Kidney glomerular epithelial cell (primary cell): ENCODE data around the gene SPATA6L.

Source experiments
- DNase-seq: peaks from one replicate; lab custom pipeline; 2025; lab: John Stamatoyannopoulos, UW

Gene SPATA6L

GRCh38 chr9:4583001-4583400 is 83.3 kb downstream of the SPATA6L start:
- no peak for DNase-seq

DNA sequence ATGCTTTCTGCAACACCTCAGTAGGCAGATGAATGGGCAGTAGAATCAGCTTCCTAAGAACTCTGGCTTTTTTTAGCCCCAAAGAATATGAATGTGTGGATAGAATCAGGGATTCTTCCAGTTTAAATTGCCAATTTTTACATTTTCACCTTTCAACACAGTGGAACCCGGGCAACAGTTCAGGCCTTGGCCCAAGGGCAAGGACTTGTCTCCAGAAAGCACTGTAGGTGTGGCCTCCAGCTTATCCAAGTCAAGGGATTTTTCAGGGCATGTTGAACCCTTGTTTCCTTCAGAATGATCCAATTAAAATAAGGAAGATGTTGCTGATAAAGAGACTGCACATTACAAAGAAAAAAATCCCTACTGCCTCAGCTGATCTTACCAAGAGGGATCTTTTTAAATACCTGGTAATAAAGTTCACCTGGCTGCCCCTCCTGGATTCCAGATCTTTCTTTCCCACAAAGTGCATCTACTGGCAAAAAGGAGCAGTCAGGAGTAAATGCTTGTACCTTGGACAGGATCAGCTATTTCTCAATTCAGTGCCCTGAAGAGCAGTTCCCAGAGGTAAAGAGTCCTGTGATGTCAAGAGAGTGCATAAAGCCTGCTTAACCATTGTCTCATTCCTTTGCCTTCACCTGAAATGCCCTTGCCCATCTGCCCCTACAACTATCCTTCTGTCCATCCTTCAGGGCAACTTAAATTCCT is 84.3 kb downstream of the SPATA6L start:
- no peak for DNase-seq

DNA sequence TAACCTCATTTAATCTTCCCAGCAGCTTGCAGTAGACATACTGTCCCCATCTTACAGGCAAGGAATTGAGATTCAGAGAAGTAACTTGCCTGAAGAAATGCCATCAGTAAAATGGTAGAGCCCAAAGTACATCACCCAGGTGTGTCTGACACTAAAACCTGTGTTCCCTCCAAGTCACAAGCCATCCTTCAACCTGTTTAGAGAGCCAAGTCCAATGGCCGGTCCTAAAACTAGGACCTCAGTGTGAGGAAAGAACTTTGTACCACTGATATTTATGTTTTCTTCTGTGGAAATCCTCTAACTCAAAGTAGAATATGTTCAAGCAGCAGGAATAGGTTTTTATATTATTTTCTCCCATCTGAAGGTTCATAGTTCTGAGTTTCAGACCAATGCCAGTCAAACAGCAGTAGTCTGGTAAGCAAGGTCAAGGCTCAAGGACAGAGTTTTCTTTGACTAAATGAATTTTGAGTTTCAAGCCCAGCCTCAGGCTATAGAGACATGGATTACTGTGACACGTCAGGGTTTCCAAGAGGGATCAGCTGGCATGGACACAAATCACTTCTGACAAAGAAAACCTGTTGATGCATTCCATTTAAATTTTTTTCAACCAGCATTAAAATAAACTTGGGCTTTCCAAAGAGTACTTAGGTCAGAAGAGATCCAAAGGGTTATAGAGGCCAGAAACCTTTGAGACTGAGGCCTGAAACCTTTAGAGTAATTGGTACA is 85.1 kb downstream of the SPATA6L start:
- no peak for DNase-seq

GRCh38 chr9:4579001-4579400 is 87.3 kb downstream of the SPATA6L start:
- DNase-seq, result no peak

DNA sequence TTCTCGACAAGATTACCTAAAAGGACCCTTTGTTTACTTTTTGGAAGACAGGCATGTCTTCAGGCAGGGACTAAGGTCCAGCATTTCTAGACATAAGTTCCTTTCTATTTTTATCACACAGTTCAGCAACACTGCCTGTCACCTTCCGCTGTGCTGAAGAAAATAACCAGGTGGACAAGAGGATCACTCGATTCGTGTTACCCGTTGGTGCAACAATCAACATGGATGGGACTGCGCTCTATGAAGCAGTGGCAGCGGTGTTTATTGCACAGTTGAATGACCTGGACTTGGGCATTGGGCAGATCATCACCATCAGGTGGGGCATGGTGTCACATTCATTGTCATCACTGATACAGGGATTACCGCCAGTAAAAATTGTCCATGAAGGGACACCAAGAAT is 89.8 kb downstream of the SPATA6L start:
- DNase-seq, result no peak

DNA sequence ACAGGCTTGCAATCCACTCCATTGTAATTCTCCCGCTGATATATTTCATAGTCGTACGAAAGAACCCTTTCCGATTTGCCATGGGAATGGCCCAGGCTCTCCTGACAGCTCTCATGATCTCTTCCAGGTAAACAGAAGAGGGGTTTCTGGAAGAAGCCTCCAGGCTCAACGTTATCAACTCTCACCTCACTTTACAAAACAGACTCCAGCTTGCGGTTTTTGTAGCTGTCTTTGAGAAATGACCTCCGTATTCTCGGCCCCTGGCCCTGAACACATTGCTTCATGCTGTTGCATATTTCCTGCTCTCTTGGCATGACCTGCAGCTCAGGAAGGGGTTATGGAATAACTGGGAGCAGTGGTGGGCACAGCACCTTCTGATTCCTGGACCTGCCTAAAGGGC is 90.3 kb downstream of the SPATA6L start:
- DNase-seq, result no peak

DNA sequence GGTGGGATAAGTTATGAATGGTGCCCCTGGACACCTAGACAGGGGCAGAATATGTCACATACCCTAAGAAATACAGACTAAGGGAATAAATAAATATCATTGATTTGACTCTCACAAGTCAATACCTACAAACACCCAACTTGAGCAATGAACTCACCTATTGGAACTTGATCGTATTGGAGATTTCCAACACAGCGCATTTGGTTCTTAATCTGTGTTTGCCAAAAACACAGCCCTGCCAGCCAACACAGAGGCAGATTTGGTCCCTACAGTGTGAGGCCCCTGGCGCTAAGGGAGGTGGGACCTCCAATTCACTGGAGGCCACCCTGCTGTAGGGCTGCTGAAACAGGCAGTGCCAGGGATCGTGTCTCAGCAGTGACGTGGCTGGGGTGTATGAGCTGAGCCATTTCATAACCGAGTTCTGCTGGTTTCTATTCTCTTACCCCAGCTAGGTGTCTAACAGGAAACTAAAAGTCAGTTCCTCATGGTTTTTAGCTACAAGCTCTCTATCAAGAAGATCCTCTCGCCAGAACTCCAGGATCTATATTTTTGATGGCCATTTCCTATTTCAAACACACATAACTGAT is 91.5 kb downstream of the SPATA6L start:
- DNase-seq, result no peak

DNA sequence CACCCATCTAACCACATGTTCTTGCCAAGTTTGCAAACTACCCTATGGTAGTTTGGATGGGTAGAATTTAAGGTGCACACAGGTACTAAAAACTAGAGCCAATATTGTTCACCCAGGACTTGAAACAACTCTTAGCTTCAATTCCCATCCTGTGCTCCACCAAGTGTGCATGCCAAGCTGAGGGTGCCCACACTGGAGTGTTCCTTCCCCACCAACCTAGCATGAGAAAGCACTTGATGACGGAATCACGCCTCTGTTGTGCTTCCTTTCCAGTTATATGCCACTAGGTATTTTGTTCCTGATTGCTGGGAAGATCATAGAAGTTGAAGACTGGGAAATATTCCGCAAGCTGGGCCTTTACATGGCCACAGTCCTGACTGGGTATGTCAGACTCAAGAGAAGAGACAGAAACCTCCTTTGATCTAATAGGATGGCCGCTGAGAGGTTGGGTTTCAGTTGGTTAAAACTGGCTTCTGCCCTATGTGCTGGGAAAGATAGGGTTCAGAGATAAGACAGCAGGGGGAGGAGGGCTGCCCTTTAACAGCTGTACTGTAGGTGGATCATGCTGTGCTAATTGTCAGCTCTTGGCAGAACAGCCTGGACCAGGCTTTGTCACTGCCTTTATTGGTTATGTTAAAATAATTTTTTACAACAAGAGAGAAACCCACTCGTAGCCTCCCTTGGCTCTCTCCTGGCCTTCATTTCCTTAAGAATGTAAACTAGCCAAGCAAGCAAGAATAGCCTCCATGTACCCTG is 92.5 kb downstream of the SPATA6L start:
- no peak for DNase-seq

DNA sequence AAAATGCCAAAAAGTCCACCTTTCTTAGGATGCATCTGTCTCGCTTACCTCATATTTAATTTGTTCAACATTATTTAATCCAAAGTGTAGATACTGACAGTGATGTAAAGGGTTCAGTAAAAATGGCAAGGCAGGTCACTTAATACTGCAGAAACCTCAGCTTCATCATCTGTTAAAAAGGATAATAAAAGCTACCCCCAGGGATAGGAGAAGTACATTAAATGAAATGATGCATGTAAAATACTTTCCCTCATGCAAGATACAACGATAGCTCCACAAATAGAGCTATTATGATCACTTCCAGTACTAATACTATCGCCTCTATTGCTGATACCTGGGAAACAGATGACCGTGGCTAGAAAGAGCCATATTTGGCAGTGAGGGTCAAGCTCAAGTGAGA is 93.1 kb downstream of the SPATA6L start:
- no peak for DNase-seq

DNA sequence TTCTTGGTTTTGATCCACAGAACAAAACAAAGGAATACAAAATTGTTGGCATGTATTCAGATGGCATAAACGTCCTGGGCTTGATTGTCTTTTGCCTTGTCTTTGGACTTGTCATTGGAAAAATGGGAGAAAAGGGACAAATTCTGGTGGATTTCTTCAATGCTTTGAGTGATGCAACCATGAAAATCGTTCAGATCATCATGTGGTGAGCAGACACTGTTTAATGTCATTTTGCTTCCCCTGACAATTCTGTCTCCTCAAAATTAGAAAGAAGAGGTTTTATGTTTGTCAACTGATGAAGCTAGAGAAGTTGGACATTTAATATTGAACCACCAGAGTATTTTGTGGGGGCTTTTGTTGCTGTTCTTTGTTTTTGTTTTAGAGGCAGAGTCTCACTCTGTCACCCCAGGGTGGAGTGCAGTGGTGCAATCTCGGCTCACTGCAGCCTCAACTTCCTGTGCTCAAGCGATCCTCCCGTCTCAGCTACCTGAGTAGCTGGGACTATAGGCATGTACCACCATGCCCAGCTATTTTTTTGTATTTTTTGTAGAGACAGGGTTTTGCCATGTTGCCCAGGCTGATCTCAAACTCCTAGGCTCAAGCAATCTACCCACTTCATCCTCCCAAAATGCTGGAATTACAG is 94.0 kb downstream of the SPATA6L start:
- DNase-seq, result no peak

- no peak for DNase-seq
Measured at GRCh38 chr9:4569101-4569500, 97.2 kb downstream of the SPATA6L start.

DNA sequence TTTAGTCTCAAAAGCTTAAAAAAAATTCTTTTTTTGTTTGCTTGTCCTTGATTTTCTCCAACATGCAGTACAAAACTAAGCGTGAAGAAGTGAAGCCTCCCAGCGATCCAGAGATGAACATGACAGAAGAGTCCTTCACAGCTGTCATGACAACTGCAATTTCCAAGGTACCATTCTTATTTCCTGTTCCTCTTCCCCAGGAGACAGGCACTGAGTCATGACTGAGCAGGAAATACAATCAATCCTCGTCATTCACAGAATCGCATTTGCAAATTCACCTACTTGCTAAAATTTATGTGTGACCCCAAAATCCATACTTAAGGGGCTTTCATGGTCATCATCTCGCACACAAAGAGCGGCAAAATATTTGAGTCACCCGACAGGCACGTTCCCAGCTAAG is 98.7 kb downstream of the SPATA6L start:
- no peak for DNase-seq

DNA sequence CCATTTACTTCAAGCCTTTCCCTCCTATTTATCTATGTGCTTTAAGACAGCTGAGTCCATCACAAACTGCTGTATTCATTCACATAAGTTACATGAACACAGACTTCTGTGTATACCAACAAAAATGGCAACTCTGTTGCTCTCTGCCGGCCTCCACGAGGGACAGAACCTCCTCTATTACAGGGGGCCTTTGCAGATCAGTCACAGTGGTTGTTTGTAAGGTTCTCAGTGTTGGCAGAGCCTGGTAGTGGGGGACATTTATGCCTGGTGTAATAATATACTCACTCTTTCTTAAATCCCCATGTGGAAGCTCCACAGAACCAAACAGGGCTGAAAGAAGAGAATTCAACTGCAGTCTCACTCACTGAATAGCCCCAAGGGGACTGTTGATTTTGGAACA is 99.5 kb downstream of the SPATA6L start:
- DNase-seq, result no peak

DNA sequence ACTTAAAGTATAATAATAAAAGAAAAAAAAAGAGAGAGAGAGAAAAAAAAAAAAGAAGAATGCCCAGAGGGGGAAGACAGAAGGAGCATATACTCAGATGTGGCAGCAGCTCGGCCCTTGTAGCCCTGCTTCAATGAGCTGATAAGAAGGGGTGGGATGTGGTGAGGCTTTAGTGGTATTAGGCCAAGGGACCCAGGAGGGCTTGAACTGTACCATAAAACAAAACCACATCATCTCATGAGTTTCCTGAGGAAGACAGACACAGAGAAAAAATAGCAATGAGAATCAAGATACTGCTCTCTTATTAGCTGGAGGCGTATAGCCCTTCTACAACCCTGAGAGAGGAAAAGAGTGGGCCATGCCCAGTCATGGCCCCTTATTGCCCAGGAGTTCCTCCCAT is 103.2 kb downstream of the SPATA6L start:
- DNase-seq, result no peak

DNA sequence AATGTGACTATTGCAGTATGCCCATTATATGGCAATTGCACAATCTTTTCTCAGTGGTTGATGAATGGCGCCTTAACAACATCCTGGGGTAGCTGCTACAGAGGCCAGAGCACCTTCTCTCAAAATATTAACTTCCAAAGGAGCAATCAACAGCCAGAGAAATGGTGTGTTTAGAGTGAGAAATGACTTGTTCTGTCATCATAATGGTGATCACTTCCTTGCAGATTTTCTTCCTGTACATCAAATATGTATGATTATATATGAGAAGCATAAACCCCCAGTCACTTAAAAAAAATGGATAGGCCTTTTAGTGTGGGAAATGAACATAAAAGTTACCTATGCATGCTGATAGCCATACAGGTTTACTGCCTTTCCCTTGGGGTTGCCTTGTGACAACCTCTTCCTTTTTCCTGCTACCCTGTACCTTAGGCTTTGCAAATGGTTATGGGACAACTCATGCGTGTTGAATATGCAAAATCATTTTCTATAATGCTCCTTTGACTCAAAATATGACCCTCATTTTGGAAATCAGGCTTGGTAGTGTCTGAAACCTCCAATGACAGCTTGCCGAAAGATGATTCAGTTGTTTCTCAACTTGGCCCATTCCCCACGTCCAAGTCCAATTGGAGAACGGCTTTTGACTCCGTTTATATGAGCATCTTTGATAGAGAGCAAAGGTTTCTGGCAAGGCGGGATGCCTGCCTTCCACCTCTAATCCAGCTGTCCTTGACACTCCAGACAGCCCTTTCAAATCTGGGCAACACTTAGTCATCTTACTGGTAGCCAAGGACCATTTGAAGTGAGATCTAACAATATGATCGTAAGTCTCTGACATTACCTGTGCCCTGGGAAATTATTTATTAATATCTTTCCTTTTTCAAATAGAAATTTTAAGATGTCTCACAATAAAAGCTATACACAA is 106.8 kb downstream of the SPATA6L start:
- DNase-seq, result no peak

DNA sequence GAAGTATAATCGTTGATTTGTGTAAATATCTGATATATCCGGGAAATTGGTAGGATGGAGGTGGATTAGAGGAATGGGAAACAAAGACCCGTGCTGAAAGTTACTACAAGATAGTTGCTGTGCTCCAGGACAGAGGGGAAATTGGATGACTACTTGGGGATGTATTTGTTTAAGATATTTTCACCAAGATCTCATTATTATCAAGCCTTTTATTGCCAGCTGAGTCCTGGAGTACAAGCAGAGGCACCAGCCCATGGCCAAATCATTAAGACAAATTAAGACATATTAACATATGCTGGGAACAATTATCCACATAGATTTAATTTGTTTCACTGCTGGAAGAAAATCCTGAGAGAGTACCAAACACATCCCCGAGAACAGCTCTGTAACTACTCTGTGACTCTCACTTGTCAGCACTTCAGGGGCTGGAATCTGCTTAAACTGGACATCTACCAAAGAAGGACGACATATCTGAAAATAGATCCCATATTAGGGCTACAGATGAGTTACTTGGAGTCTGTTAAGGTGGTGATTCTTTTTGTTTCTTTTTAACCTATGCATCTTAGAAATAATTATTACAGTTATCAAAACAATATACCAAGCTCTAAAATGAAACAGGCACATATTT is 107.8 kb downstream of the SPATA6L start:
- DNase-seq, result no peak

DNA sequence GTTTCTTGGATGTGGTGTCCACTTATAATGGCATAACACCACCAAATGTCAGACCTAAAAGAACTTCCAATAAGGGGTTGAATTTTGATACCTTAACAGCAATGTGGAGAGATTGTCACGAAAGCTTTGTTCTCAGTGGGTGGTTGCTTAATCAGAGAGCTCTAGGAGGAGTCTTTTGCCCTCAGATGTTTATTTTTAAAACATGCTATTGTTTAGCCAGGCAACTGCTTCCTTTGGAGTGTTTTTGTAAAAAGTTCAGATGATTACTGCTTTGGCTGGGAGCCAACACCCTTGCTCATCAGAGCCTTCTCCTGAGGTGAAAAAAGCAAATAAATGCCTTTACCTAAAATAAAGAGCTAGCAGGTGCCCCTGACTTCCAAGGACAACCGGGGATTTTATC is 111.0 kb downstream of the SPATA6L start:
- peak; percentile 69 for DNase-seq

DNA sequence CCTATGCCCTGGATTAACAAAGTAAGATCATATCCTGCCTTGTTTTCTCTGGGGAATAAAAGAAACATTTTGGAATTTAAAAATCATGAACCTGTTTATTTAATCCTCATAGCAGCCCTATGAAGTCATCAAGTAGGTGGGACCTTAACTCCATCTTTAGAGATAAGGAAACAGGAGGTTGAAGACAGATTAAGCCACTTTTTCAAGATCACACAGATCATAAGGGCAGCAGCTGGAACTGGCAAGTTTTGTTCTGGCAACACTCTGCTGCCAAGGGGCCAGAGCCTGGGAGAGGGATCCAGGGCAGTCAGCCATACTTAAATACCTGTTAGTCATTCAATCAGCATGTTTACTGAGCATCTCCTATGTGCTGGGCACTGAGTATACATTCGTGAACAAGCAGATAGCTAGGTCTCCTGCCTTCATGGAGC is 112.3 kb downstream of the SPATA6L start:
- peak; percentile 40 for DNase-seq

DNA sequence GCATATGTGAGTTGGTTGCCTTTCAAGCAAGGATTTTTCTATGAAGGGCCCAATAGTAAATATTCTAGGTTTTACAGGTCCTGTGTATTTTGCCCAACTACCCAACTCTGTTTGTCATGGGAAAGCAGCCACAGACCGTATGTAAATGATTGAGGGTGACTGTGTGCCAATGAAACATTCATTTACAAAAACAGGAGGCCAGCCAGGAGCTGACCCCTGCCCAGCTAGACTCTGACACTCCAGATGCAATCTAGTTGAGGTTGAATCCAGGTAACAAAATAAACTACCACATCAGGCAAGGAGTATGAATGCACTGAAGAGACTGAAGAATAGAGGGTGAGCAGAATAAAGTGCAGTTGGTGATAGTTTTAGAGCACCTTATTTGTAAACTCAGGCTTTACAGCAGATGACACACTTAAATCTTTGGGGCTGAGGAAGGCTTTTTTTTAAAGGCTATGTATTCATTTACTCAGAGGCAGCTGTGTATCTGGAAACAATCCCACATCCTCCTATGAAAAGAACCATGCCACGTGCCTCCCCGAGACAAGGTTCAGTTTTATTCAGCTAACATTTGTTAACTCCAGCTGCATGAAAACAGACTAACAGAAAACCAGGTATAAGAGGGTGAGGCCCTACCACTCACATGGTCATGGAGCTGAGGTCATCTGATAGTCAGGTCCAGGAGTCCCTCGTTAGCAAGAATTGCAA is 115.3 kb downstream of the SPATA6L start:
- no peak for DNase-seq

DNA sequence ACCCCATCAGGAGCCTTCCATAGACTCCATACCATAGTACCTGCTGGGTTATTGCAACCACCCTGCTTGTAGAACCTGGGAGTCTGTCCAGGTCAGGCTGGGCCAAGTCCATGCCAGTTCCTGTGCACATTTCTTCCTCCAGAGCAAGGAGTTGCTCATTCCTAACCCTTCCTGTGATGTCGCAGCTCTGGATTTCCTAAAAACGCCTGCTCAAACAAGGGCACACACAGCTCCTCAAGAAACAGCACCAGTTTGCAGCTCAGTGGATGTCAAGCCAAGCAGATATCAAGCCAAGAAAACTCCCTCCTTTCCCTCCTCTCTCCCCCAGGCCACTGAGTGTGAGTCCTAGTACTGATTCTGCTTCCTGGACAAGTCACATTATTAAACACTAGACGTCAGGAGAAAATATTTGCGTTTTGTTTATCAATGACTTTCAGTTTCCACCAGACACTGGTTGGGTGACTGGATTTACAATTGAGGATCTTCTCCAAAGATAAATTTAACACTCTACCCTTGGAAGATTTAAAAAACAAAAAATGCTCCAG is 116.5 kb downstream of the SPATA6L start:
- DNase-seq, result no peak
